ENCODE measurements around the gene CCDC141.
"Not testable (repeated sequence)": the region's sequence is repeated elsewhere in the genome, so short reads cannot be mapped to it uniquely, and the experiment has no call there.

The CCDC141 gene

GRCh38 chr2:179017773-179018357, 32.1 kb downstream of the CCDC141 start:
- H3K27ac Mint-ChIP-seq: no peak overlapping the region
- no peak overlapping the region for H3K4me3 Mint-ChIP-seq
- H3K4me1 Mint-ChIP-seq: peaks cover 20% of the 10 kb centered on the region
- peaks cover 14% of the 10 kb centered on the region for H3K36me3 Mint-ChIP-seq
- no peaks in the 10 kb centered on the region for H3K27me3 Mint-ChIP-seq
- H3K9me3 Mint-ChIP-seq: peaks cover 11% of the 10 kb centered on the region

DNA sequence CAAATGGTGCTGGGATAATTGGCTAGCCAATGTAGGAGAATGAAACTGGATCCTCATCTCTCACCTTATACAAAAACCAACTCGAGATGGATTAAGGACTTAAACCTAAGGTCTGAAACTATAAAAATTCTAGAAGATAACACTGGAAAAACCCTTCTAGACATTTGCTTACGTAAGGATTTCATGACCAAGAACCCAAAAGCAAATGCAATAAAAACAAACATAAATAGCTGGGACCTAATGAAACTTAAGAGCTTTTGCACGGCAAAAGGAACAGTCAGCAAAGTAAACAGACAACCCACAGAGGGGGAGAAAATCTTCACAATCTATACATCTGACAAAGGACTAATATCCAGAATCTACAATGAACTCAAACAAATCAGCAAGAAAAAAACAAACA, 35.7 kb downstream of the CCDC141 start:
- Mint-ChIP-seq H3K36me3 (peaks cover 26% of the 10 kb centered on the region), H3K9me3 (peaks cover 19% of the 10 kb centered on the region), H3K4me1 (peaks cover 36% of the 10 kb centered on the region)
- not testable (repeated sequence) for H3K27ac Mint-ChIP-seq, H3K27me3 Mint-ChIP-seq, H3K4me3 Mint-ChIP-seq

DNA sequence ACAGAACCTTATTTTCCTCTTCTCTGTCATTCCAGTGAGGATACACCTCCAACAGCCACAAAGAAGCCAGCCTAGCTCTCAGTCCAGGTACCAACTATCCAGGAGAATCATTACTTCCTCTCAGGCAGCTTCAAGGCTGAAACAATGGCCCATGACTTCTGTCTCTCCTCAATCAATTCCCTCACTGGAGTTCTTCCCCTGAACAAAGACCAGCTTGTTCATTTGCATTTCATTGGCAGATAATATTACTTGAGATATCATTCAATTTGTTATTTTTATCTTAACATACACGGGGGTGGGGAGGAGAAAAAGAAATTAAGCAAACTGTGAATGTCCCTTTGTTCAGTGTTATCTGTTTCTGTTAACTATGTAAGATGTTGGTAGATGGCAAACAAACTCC, 44.0 kb downstream of the CCDC141 start:
- no peak overlapping the region for H3K4me3 Mint-ChIP-seq
- peaks cover 7% of the 10 kb centered on the region for H3K4me1 Mint-ChIP-seq
- H3K36me3 Mint-ChIP-seq: peaks cover 13% of the 10 kb centered on the region
- H3K27ac Mint-ChIP-seq: no peak overlapping the region
- no peaks in the 10 kb centered on the region for H3K9me3 Mint-ChIP-seq
- no peaks in the 10 kb centered on the region for H3K27me3 Mint-ChIP-seq

DNA sequence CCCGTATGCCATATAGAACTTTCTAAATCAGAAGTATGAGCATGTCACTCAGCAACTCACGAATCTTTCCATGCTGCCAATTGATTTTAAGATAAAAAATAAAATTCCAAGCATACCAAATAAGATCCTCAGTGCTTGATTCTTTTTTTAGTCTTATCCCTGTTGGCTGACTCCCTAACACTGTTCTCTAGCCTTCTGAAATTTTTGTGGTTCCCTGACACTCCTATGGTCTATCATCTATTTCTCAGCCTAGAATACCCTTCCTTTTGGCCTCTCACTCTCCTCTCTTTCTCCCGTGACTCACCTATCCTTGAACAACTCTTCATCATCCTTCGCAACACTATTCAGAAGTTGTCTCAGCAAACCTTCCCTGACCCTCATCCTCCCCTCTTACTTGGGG, 50.5 kb downstream of the CCDC141 start:
- H3K4me1 Mint-ChIP-seq: peaks cover 25% of the 10 kb centered on the region
- peaks cover 6% of the 10 kb centered on the region for H3K9me3 Mint-ChIP-seq
- no peaks in the 10 kb centered on the region for H3K27me3 Mint-ChIP-seq
- H3K36me3 Mint-ChIP-seq: peaks cover 18% of the 10 kb centered on the region
- H3K4me3 Mint-ChIP-seq: no peak overlapping the region
- no peak overlapping the region for H3K27ac Mint-ChIP-seq

DNA sequence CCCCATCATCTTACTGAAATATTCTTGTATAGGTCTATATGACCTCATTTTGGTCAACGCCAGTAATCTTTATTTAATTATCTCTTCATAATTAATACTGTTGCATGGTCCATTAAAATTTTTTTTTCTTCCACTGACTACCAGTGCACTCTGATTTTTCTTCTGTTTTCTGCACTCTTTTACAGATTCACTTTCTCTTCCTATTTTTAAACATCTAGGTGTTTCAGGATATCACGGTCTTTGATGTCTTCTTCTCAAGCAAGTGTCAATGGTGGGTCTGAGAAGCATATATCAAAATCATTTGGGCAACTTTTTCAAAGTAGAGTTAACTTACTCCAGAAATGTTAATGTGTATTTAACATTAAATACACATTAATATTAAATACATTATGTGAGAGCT, 51.4 kb downstream of the CCDC141 start:
- peaks cover 18% of the 10 kb centered on the region for H3K36me3 Mint-ChIP-seq
- H3K4me1 Mint-ChIP-seq: peaks cover 25% of the 10 kb centered on the region
- no peak overlapping the region for H3K27ac Mint-ChIP-seq
- H3K27me3 Mint-ChIP-seq: no peaks in the 10 kb centered on the region
- peaks cover 6% of the 10 kb centered on the region for H3K9me3 Mint-ChIP-seq
- H3K4me3 Mint-ChIP-seq: no peak overlapping the region

GRCh38 chr2:178997477-178997876, 52.5 kb downstream of the CCDC141 start:
- peaks cover 20% of the 10 kb centered on the region for H3K36me3 Mint-ChIP-seq
- H3K9me3 Mint-ChIP-seq: peaks cover 6% of the 10 kb centered on the region
- H3K27me3 Mint-ChIP-seq: no peaks in the 10 kb centered on the region
- no peak overlapping the region for H3K27ac Mint-ChIP-seq
- peaks cover 25% of the 10 kb centered on the region for H3K4me1 Mint-ChIP-seq
- H3K4me3 Mint-ChIP-seq: no peak overlapping the region

GRCh38 chr2:178997067-178997466, 52.9 kb downstream of the CCDC141 start:
- no peak overlapping the region for H3K27ac Mint-ChIP-seq

GRCh38 chr2:178994264-178994663, 55.7 kb downstream of the CCDC141 start:
- H3K4me1 Mint-ChIP-seq: peaks cover 29% of the 10 kb centered on the region
- peaks cover 17% of the 10 kb centered on the region for H3K36me3 Mint-ChIP-seq
- H3K27me3 Mint-ChIP-seq: no peaks in the 10 kb centered on the region
- H3K9me3 Mint-ChIP-seq: peaks cover 6% of the 10 kb centered on the region
- no peak overlapping the region for H3K4me3 Mint-ChIP-seq
- no peak overlapping the region for H3K27ac Mint-ChIP-seq

More at GRCh38 chr2:178997067-178997466, 52.9 kb downstream of the CCDC141 start:
- no peak overlapping the region for H3K4me3 Mint-ChIP-seq
- H3K27me3 Mint-ChIP-seq: no peaks in the 10 kb centered on the region
- H3K9me3 Mint-ChIP-seq: peaks cover 6% of the 10 kb centered on the region
- H3K4me1 Mint-ChIP-seq: peaks cover 25% of the 10 kb centered on the region
- H3K36me3 Mint-ChIP-seq: peaks cover 20% of the 10 kb centered on the region

DNA sequence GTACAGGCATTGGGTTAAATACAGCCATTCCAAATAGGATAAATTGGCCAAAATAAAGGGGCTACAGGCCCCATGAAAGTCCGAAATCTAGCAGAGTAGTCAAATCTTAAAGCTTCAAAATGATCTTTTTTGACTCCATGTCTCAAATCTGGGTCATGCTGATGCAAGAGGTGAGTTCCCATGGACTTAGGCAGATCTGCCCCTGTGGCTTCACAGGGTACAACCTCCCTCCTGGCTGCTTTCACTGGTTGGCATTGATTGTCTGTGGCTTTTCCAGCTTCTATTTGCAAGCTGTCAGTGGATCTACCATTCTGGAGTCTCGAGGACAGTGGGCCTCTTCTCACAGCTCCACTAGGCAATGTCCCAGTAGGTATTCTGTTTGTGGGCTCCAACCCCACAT, 56.1 kb downstream of the CCDC141 start:
- Mint-ChIP-seq H3K27me3 (no peaks in the 10 kb centered on the region), H3K9me3 (peaks cover 6% of the 10 kb centered on the region), H3K4me3 (no peak overlapping the region), H3K36me3 (peaks cover 16% of the 10 kb centered on the region), H3K27ac (no peak overlapping the region), H3K4me1 (peaks cover 24% of the 10 kb centered on the region)

GRCh38 chr2:178992719-178993118, 57.2 kb downstream of the CCDC141 start:
- H3K27ac Mint-ChIP-seq, H3K9me3 Mint-ChIP-seq, H3K27me3 Mint-ChIP-seq, H3K4me3 Mint-ChIP-seq: not testable (repeated sequence)
- Mint-ChIP-seq H3K36me3 (peaks cover 18% of the 10 kb centered on the region), H3K4me1 (peaks cover 16% of the 10 kb centered on the region)

DNA sequence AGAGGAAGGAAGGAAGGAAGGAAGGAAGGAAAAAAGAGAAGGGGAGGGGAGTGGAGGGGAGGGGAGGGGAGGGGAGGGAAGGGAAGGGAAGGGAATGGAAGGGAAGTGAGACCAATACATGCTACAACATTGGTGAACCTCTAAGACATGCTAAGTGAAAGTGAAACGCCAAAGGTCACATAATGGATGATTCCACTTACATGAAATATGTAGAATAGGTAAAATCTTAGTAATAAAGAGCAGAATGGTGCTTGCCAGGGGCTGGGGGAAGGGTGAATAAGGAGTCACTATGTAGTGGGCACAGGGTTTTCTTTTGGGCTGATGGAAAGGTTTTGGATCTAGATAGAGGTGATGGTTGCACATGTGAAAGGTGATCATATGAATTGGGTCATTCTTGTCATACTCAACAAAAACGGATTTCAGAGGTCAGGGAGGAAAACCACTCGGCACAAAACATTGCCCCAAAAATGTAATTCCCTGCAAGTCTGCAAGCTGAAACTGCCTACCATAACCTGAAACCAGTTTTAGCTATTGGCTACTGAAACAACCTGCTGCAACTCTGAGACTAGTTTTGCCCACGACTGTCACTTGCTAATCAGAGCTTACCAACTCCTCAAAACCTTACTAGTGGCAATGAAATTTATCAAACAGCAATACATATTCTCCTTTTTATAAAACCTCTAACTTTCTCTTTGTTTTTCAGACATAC, 59.2 kb downstream of the CCDC141 start:
- Mint-ChIP-seq H3K4me3 (no peak overlapping the region), H3K27ac (peak overlapping the region; percentile 23), H3K36me3 (peaks cover 12% of the 10 kb centered on the region), H3K4me1 (peaks cover 14% of the 10 kb centered on the region), H3K9me3 (peaks cover 6% of the 10 kb centered on the region), H3K27me3 (no peaks in the 10 kb centered on the region)

GRCh38 chr2:178989424-178989823, 60.5 kb downstream of the CCDC141 start:
- H3K36me3 Mint-ChIP-seq, H3K4me3 Mint-ChIP-seq, H3K27me3 Mint-ChIP-seq, H3K9me3 Mint-ChIP-seq, H3K27ac Mint-ChIP-seq: not testable (repeated sequence)
- H3K4me1 Mint-ChIP-seq: peaks cover 14% of the 10 kb centered on the region

- H3K27me3 Mint-ChIP-seq: not testable (repeated sequence)
Observed at GRCh38 chr2:178982652-178983051, 67.3 kb downstream of the CCDC141 start.

DNA sequence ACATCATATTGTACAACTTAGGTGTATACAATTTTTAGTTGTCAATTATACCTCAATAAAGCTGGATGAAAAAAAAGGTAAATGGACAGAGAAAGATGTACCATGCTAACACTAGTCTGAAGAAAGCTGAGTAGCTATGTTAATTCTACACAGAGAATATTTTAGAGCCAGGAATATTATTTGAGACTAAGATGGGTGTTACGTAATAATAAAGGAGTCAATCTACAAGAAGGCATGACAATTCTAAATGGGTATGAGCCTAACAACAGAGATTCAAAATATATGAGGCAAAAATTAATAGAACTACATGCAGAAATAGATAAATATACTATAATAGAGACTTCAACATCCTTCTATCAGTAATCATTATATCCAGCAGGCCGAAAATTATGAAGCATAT, 69.1 kb downstream of the CCDC141 start:
- Mint-ChIP-seq H3K27me3 (no peaks in the 10 kb centered on the region), H3K36me3 (peaks cover 7% of the 10 kb centered on the region), H3K9me3 (peaks cover 5% of the 10 kb centered on the region), H3K4me3 (no peak overlapping the region), H3K4me1 (peaks cover 4% of the 10 kb centered on the region), H3K27ac (no peak overlapping the region)

More at GRCh38 chr2:178982652-178983051, 67.3 kb downstream of the CCDC141 start:
- not testable (repeated sequence) for H3K4me3 Mint-ChIP-seq, H3K9me3 Mint-ChIP-seq, H3K36me3 Mint-ChIP-seq, H3K4me1 Mint-ChIP-seq, H3K27ac Mint-ChIP-seq

GRCh38 chr2:178978667-178979066, 71.3 kb downstream of the CCDC141 start:
- Mint-ChIP-seq H3K36me3 (peaks cover 8% of the 10 kb centered on the region), H3K27ac (no peak overlapping the region), H3K4me1 (peaks cover 4% of the 10 kb centered on the region), H3K27me3 (no peaks in the 10 kb centered on the region), H3K4me3 (no peak overlapping the region), H3K9me3 (peaks cover 5% of the 10 kb centered on the region)

GRCh38 chr2:178976351-178976750, 73.6 kb downstream of the CCDC141 start:
- H3K4me1 Mint-ChIP-seq: no peaks in the 10 kb centered on the region
- peaks cover 13% of the 10 kb centered on the region for H3K36me3 Mint-ChIP-seq
- no peak overlapping the region for H3K27ac Mint-ChIP-seq
- no peaks in the 10 kb centered on the region for H3K9me3 Mint-ChIP-seq
- H3K27me3 Mint-ChIP-seq: no peaks in the 10 kb centered on the region
- no peak overlapping the region for H3K4me3 Mint-ChIP-seq

Data from activated naive CD4-positive, alpha-beta T cell treated with anti-CD3 and anti-CD28 coated beads, Interleukin-2, amount 50 U/mL, for 24 hours (primary cell).